ENCODE results near the gene CEP104. TPM values are rescaled to one million over a fixed set of nuclear protein-coding genes. Genes with fewer than 3 reads are reported as not detected.

CEP104 gene
- total and polyA plus RNA-seq, 9 of the 15 experiments (the other 6 are each of a cell fraction or from before 2014, with no cell fraction given) = 11.2 to 63.4 (median 42.6) TPM

GRCh38 chr1:3905953-3906671 is 49.1 kb upstream of the CEP104 start:
- no peaks in the 10 kb centered on the region for H3K9me1 ChIP-seq (ENCODE audit: control insufficient read depth, insufficient read depth, low read length)
- peaks cover 10 to 65% of the 10 kb centered on the region in 2 experiments; a peak in 4 of 5 replicates for H3K4me1 ChIP-seq (replicated peaks in 1 of 2; ENCODE audit: control insufficient read depth in 2 of 2, insufficient read depth in 2 of 2, low read length in 2 of 2)
- no TSS peak for BruUV-seq (replicated peaks)
- H3K79me2 ChIP-seq (ENCODE audit: control insufficient read depth, insufficient read depth, low read length) = no peaks in the 10 kb centered on the region
- intact Hi-C loops (cut with micrococcal nuclease) = no loop called here
- H4K20me1 ChIP-seq (replicated peaks; ENCODE audit: control insufficient read depth, insufficient read depth, low read length) = peaks cover 11% of the 10 kb centered on the region; the same call in 1 of the 2 replicates
- in situ Hi-C loops (cut with MboI) = no loop called here
- FAIRE-seq (no peak), DNase-seq (ENCODE audit: extremely low read depth in 1 of 4, low spot score in 3 of 4) (peak; percentile 59 to 66 (median 61)), ATAC-seq (peak; percentile 33)
- TF ChIP-seq SP2 (IDR thresholded peaks at IDR 0.05; ENCODE audit: extremely low read depth, low read depth, low read length, poor library complexity, severe bottlenecking) (no peak), BHLHE40 (IDR thresholded peaks at IDR 0.05; ENCODE audit: low read length) (peak; percentile 33; the same call in 1 of the 2 replicates), SRSF7 (optimal IDR thresholded peaks at IDR 0.05; ENCODE audit: low read depth, low read length) (no peak), NFYB (IDR thresholded peaks at IDR 0.05; ENCODE audit: extremely low read depth, insufficient read length) (no peak), ZNF551 (CRISPR knock-in tag; IDR thresholded peaks at IDR 0.05) (no peak), SIN3B (IDR thresholded peaks at IDR 0.05; ENCODE audit: low read depth) (no peak), MAX (CRISPR knock-in tag; IDR thresholded peaks at IDR 0.05) (no peak)
- no peaks in the 10 kb centered on the region for H3K36me3 ChIP-seq (ENCODE audit: control insufficient read depth, insufficient read depth, low read length)
- H3K9me3 ChIP-seq (replicated peaks; ENCODE audit: control insufficient read depth, insufficient read depth, low read depth, low read length) = no peaks in the 10 kb centered on the region
- H3K9ac ChIP-seq (ENCODE audit: insufficient read depth in 1 of 2, low read depth in 2 of 2, low read length in 2 of 2) = peak overlapping the region in 1 of 2 experiments; percentile 73; a peak in 1 of 4 replicates
- WGBS (ENCODE audit: insufficient coverage, low coverage, missing lambda C conversion rate) = 47% methylated on average over 18 of the region's 18 CpGs
- no peak overlapping the region for H3K27ac ChIP-seq (ENCODE audit: extremely low read depth, low read depth, low read length)
- no peak overlapping the region for H2AFZ ChIP-seq (ENCODE audit: low read depth, low read length)
- POLR2A ChIA-PET = no interaction called here
- CTCF ChIA-PET (ENCODE audit: low intra/inter-chr PET ratio) = no interaction called here
- H3K4me2 ChIP-seq (ENCODE audit: insufficient read depth, low read length) = no peak overlapping the region
- H3K27me3 ChIP-seq (ENCODE audit: control insufficient read depth in 2 of 2, insufficient read depth in 2 of 2, low read length in 2 of 2) = peaks cover 0 to 12% of the 10 kb centered on the region in 2 experiments; a peak in 4 of 5 replicates
- H3K4me3 ChIP-seq = no peak overlapping the region
